ENCODE data around the gene NR2E3.

Gene NR2E3

DNA sequence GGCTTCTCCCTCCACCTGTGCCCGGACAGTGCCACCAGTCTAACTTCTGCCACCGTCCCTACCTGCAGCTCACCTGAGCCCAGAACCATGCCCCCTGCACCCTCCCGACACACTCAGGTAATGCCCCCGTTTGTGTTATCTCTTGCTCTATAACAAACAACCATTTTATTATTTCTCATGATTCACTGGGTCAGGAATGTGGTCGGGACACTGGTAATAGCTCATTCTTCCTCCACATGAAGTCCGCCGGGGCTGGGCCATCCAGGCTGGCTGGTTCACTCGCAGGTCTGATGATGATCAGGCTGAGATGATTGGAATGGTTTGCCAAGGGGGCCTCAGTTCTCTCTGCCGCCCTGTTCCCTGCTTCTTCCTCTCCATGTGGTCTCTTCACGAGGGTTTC is 20.3 kb upstream of the NR2E3 start:
- peaks cover 0 to 2% (median 0%) of the 10 kb centered on the region in 5 donors for H3K27me3 ChIP-seq (ENCODE audit: control insufficient read depth in 5 of 5, insufficient read depth in 4 of 5, low read length in 5 of 5)
- no peaks in the 10 kb centered on the region for H3K36me3 ChIP-seq (ENCODE audit: control insufficient read depth in 5 of 5, insufficient read depth in 5 of 5, low read length in 5 of 5)
- H3K27ac ChIP-seq (ENCODE audit: low read depth, low read length): no peak overlapping the region
- no peak overlapping the region for H3K4me3 ChIP-seq (ENCODE audit: low read depth in 1 of 5, low read length in 5 of 5)
- no peaks in the 10 kb centered on the region for H3K9me3 ChIP-seq (ENCODE audit: control insufficient read depth in 5 of 5, low read length in 5 of 5)
- H3K4me1 ChIP-seq (ENCODE audit: control insufficient read depth in 5 of 5, insufficient read depth in 5 of 5, low read length in 5 of 5): no peaks in the 10 kb centered on the region
- no peak overlapping the region for H3K9ac ChIP-seq (ENCODE audit: low read length in 5 of 5)

DNA sequence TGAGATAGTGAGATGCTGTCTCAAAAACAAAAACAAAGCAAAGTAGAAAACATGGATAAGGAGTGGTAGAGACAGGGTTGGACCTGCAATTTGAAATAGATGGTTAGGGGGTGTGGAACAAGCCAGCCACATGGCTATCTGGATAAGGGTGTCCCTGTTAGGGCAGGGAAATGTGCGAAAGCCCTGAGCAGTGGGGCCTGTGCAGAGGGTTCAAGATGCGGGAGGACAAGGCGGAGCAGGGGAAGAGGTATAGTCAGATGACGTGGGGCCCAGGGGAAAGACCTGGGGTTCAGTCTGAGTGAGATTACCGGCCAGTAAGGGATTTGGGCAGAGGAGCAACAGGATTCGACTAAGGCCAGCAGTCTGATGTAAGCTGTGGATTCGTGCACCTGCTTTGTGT is 18.4 kb upstream of the NR2E3 start:
- no peaks in the 10 kb centered on the region for H3K9me3 ChIP-seq (ENCODE audit: control insufficient read depth in 5 of 5, low read length in 5 of 5)
- no peaks in the 10 kb centered on the region for H3K4me1 ChIP-seq (ENCODE audit: control insufficient read depth in 5 of 5, insufficient read depth in 5 of 5, low read length in 5 of 5)
- no peaks in the 10 kb centered on the region for H3K36me3 ChIP-seq (ENCODE audit: control insufficient read depth in 5 of 5, insufficient read depth in 5 of 5, low read length in 5 of 5)
- no peak overlapping the region for H3K9ac ChIP-seq (ENCODE audit: low read length in 5 of 5)
- no peak overlapping the region for H3K4me3 ChIP-seq (ENCODE audit: low read depth in 1 of 5, low read length in 5 of 5)
- no peaks in the 10 kb centered on the region for H3K27me3 ChIP-seq (ENCODE audit: control insufficient read depth in 5 of 5, insufficient read depth in 4 of 5, low read length in 5 of 5)
- H3K27ac ChIP-seq (ENCODE audit: low read depth, low read length): no peak overlapping the region

DNA sequence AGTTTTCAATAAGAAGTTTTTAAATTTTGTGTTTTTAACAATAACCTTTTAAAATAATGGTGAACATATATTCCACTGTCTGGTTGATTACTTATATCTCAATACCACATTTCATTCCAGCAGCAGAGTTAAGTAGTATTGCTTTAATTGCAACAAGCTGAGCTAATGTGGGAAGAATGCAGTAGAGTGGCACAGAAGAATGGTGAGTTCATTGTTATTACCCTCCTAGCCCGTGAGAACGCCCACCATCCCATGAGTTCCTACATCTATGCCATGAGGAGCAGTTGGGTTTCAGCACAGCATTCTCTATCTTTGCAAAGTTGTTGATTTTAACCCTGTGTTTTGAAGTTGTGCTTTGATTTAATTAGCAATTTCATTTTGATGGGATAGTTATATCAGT is 17.8 kb upstream of the NR2E3 start:
- no peaks in the 10 kb centered on the region for H3K9me3 ChIP-seq (ENCODE audit: control insufficient read depth in 5 of 5, low read length in 5 of 5)
- no peaks in the 10 kb centered on the region for H3K36me3 ChIP-seq (ENCODE audit: control insufficient read depth in 5 of 5, insufficient read depth in 5 of 5, low read length in 5 of 5)
- H3K9ac ChIP-seq (ENCODE audit: low read length in 5 of 5): no peak overlapping the region
- H3K4me3 ChIP-seq (ENCODE audit: low read depth in 1 of 5, low read length in 5 of 5): no peak overlapping the region
- H3K27ac ChIP-seq (ENCODE audit: low read depth, low read length): no peak overlapping the region
- no peaks in the 10 kb centered on the region for H3K4me1 ChIP-seq (ENCODE audit: control insufficient read depth in 5 of 5, insufficient read depth in 5 of 5, low read length in 5 of 5)
- H3K27me3 ChIP-seq (ENCODE audit: control insufficient read depth in 5 of 5, insufficient read depth in 4 of 5, low read length in 5 of 5): no peaks in the 10 kb centered on the region

DNA sequence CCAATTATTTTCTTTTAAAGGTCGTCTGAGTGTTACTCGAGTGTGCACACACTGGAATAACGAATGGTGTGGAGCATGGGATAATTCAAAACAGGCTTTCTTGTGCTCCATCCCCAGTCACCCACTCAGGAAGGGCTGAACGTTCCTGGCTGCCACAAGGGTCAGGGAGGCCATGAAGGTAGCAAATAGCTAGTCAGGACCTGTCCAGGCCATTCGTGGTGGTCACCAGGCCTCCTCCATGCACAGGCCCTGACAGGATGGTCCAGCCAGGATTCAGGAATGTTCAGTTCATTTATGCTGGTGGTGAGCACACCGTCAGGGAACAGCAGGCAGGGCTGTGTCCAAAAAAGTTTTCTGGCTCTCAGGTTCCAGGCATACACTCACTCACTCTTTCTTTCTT is 11.7 kb upstream of the NR2E3 start:
- Histone ChIP-seq H3K4me3 (ENCODE audit: low read depth in 1 of 5, low read length in 5 of 5) (no peak overlapping the region), H3K27me3 (ENCODE audit: control insufficient read depth in 5 of 5, insufficient read depth in 4 of 5, low read length in 5 of 5) (peaks cover 0 to 5% (median 4%) of the 10 kb centered on the region in 5 donors), H3K9ac (ENCODE audit: low read length in 5 of 5) (no peak overlapping the region), H3K36me3 (ENCODE audit: control insufficient read depth in 5 of 5, insufficient read depth in 5 of 5, low read length in 5 of 5) (no peaks in the 10 kb centered on the region), H3K9me3 (ENCODE audit: control insufficient read depth in 5 of 5, low read length in 5 of 5) (no peaks in the 10 kb centered on the region), H3K27ac (ENCODE audit: low read depth, low read length) (no peak overlapping the region), H3K4me1 (ENCODE audit: control insufficient read depth in 5 of 5, insufficient read depth in 5 of 5, low read length in 5 of 5) (no peaks in the 10 kb centered on the region)

DNA sequence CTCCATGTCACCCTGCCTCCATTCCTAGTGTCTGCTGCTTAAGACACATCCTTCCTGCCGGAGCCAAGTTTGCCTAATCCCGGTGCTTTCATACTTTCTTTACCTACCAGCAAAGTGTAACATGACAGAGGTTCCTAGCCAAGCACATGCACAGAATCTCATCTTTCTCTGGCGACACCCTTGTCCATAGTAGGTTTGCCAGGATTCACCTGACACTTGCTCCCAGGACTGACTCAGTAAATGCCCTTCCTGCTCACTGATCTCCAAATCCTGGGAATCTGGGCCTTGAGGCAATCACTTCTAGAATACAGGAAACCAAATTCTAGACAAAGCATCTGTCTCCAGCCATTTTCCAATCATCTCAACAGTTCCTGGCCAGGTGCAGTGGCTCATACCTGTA is 10.2 kb upstream of the NR2E3 start:
- Histone ChIP-seq H3K27ac (ENCODE audit: low read depth, low read length) (no peak overlapping the region), H3K9me3 (ENCODE audit: control insufficient read depth in 5 of 5, low read length in 5 of 5) (no peaks in the 10 kb centered on the region), H3K36me3 (ENCODE audit: control insufficient read depth in 5 of 5, insufficient read depth in 5 of 5, low read length in 5 of 5) (no peaks in the 10 kb centered on the region), H3K4me3 (ENCODE audit: low read depth in 1 of 5, low read length in 5 of 5) (no peak overlapping the region), H3K27me3 (ENCODE audit: control insufficient read depth in 5 of 5, insufficient read depth in 4 of 5, low read length in 5 of 5) (peaks cover 0 to 5% (median 4%) of the 10 kb centered on the region in 5 donors), H3K9ac (ENCODE audit: low read length in 5 of 5) (no peak overlapping the region), H3K4me1 (ENCODE audit: control insufficient read depth in 5 of 5, insufficient read depth in 5 of 5, low read length in 5 of 5) (no peaks in the 10 kb centered on the region)

DNA sequence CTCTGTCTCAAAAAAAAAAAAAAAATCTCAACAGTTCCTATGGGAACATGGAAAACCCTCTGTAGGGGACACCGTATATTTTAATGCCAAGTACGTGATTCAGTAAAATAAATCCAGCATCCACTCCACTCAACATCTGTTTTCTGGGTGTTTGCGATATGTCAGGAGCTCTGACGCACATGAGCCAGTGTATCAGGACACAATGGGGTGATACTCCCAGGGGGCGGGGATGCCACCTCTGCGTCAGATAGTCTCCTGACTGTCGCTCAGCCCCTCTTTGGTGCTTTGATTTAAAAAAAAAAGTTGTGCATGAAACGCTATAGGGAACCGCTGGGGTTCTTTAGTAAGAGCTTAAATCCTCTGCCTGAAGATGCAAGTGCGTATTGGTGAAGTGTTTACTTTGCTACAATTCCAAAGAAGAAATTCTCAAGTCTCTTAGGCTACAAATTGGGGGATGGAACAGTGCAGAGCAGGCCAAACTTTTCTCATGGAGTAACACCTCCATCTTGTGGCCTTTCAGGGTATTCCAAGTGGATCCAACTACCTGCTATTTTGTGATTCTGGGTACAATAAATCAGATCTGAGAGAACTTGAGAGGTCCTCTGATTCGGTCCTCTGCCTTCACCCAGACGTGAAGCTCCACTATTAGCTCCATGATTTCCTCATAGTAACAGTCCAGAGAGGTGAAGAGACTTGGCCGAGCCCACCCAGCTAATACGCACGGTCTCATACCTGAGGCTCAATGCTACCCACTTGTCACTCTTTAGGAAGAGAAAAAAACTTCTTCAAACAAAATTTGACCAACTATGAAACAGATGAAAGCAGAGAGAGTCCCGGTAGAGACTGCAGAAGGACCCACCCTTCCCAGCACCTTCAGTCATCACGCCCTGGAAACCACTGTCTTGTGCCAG is 9.3 kb upstream of the NR2E3 start:
- no peaks in the 10 kb centered on the region for H3K4me1 ChIP-seq (ENCODE audit: control insufficient read depth in 5 of 5, insufficient read depth in 5 of 5, low read length in 5 of 5)
- H3K27ac ChIP-seq (ENCODE audit: low read depth, low read length): no peak overlapping the region
- no peak overlapping the region for H3K4me3 ChIP-seq (ENCODE audit: low read depth in 1 of 5, low read length in 5 of 5)
- H3K27me3 ChIP-seq (ENCODE audit: control insufficient read depth in 5 of 5, insufficient read depth in 4 of 5, low read length in 5 of 5): peaks cover 0 to 5% (median 4%) of the 10 kb centered on the region in 5 donors
- H3K36me3 ChIP-seq (ENCODE audit: control insufficient read depth in 5 of 5, insufficient read depth in 5 of 5, low read length in 5 of 5): no peaks in the 10 kb centered on the region
- no peak overlapping the region for H3K9ac ChIP-seq (ENCODE audit: low read length in 5 of 5)
- H3K9me3 ChIP-seq (ENCODE audit: control insufficient read depth in 5 of 5, low read length in 5 of 5): no peaks in the 10 kb centered on the region

DNA sequence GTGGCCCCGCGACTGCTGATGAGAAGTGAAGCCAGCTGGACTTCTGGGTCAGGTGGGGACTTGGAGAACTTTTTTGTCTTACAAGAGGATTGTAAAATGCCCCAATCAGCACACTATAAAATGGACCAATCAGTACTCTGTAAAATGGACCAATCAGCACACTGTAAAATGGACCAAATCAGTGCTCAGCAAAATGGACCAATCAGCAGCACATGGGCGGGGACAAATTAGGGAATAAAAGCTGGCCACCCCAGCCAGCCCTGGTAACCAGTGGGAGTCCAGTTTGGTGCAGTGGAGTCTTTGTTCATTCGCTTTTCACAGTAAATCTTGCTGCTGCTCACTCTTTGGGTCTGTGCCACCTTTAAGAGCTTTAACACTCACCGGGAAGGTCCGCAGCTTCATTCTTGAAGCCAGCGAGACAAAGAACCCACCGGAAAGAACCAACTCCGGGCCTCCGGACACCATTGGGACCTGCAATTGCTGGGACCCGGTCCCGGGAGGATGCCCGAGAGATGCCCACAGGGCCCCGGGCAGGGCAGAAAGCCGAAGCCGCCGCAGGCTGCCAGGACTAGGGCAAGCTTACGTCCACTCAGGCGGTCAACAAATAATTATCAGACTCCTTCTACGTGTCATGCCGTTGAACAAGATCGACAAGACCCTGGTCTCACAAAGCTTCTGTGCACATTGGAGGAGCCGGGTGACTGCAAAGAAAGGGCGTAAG is 8.3 kb upstream of the NR2E3 start:
- no peaks in the 10 kb centered on the region for H3K36me3 ChIP-seq (ENCODE audit: control insufficient read depth in 5 of 5, insufficient read depth in 5 of 5, low read length in 5 of 5)
- peaks cover 0 to 9% (median 7%) of the 10 kb centered on the region in 5 donors for H3K27me3 ChIP-seq (ENCODE audit: control insufficient read depth in 5 of 5, insufficient read depth in 4 of 5, low read length in 5 of 5)
- H3K4me1 ChIP-seq (ENCODE audit: control insufficient read depth in 5 of 5, insufficient read depth in 5 of 5, low read length in 5 of 5): no peaks in the 10 kb centered on the region
- H3K9ac ChIP-seq (ENCODE audit: low read length in 5 of 5): no peak overlapping the region
- no peak overlapping the region for H3K4me3 ChIP-seq (ENCODE audit: low read depth in 1 of 5, low read length in 5 of 5)
- H3K27ac ChIP-seq (ENCODE audit: low read depth, low read length): no peak overlapping the region
- H3K9me3 ChIP-seq (ENCODE audit: control insufficient read depth in 5 of 5, low read length in 5 of 5): no peaks in the 10 kb centered on the region

DNA sequence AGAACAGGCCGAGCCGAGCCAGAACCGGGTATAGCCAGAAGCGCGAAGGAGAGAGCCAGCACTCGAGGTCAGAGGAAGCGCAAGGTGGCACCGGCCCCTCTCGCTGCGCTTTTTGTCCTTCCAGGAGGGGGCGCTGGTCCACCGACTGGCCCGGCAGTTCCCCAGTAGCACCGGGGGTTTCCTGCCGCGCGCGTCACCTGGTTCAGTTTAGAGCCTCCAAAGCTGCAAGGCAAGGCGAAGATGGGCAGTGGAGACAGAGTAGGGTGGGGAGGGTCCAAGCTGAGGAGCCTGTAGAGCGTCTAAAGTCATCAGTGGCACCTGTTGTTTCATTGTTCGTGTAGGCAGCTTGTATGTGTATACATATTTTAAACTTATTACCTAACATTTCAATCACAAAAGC is 7.6 kb upstream of the NR2E3 start:
- Histone ChIP-seq H3K36me3 (ENCODE audit: control insufficient read depth in 5 of 5, insufficient read depth in 5 of 5, low read length in 5 of 5) (no peaks in the 10 kb centered on the region), H3K4me3 (ENCODE audit: low read depth in 1 of 5, low read length in 5 of 5) (no peak overlapping the region), H3K9me3 (ENCODE audit: control insufficient read depth in 5 of 5, low read length in 5 of 5) (no peaks in the 10 kb centered on the region), H3K27ac (ENCODE audit: low read depth, low read length) (no peak overlapping the region), H3K27me3 (ENCODE audit: control insufficient read depth in 5 of 5, insufficient read depth in 4 of 5, low read length in 5 of 5) (peaks cover 0 to 13% (median 10%) of the 10 kb centered on the region in 5 donors), H3K9ac (ENCODE audit: low read length in 5 of 5) (no peak overlapping the region), H3K4me1 (ENCODE audit: control insufficient read depth in 5 of 5, insufficient read depth in 5 of 5, low read length in 5 of 5) (no peaks in the 10 kb centered on the region)

DNA sequence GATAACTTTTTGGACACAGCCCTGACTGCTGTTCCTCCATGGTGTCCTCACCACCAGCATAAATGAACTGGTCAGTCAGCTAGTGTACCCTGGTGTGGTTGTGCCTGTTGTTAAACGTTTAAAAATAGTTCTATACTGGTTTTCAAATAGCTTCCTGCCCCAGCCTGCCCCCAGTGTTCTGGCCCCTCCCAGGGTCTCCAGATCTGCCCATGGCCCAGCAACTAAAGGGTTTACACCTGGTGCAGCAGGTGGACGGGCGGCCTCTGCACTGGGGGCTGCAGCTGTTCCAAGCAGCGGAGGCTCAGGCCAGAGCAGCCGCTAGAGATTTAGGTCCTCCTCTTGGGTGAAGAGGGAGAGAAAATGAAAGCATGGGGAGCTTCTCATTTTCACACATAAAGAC is 6.1 kb upstream of the NR2E3 start:
- no peak overlapping the region for H3K4me3 ChIP-seq (ENCODE audit: low read depth in 1 of 5, low read length in 5 of 5)
- peaks cover 11 to 21% (median 14%) of the 10 kb centered on the region in 5 donors for H3K27me3 ChIP-seq (ENCODE audit: control insufficient read depth in 5 of 5, insufficient read depth in 4 of 5, low read length in 5 of 5)
- H3K4me1 ChIP-seq (ENCODE audit: control insufficient read depth in 5 of 5, insufficient read depth in 5 of 5, low read length in 5 of 5): no peaks in the 10 kb centered on the region
- H3K36me3 ChIP-seq (ENCODE audit: control insufficient read depth in 5 of 5, insufficient read depth in 5 of 5, low read length in 5 of 5): no peaks in the 10 kb centered on the region
- H3K27ac ChIP-seq (ENCODE audit: low read depth, low read length): no peak overlapping the region
- H3K9ac ChIP-seq (ENCODE audit: low read length in 5 of 5): no peak overlapping the region
- H3K9me3 ChIP-seq (ENCODE audit: control insufficient read depth in 5 of 5, low read length in 5 of 5): no peaks in the 10 kb centered on the region

All from subcutaneous abdominal adipose tissue (tissue), 5 donors.